Measurements from ENCODE around the gene WDR82. TPM values are rescaled to one million over a fixed set of nuclear protein-coding genes. Genes with fewer than 3 reads are reported as not detected.
A peak's percentile ranks its signal among the peaks of the same experiment; 100 is the strongest.

WDR82 gene, protein sequence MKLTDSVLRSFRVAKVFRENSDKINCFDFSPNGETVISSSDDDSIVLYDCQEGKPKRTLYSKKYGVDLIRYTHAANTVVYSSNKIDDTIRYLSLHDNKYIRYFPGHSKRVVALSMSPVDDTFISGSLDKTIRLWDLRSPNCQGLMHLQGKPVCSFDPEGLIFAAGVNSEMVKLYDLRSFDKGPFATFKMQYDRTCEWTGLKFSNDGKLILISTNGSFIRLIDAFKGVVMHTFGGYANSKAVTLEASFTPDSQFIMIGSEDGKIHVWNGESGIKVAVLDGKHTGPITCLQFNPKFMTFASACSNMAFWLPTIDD
- total RNA-seq (2014; rRNA removed; shearing (Covaris generic)) (69.8 and 71.8 TPM in 2 replicates), polyA plus RNA-seq (2016; fragmentation: Nextera tagmentation; extraction: Ambion mirVana) (25.2 and 31.2 TPM in 2 replicates)
- long read RNA-seq, result 0 reads

DNA sequence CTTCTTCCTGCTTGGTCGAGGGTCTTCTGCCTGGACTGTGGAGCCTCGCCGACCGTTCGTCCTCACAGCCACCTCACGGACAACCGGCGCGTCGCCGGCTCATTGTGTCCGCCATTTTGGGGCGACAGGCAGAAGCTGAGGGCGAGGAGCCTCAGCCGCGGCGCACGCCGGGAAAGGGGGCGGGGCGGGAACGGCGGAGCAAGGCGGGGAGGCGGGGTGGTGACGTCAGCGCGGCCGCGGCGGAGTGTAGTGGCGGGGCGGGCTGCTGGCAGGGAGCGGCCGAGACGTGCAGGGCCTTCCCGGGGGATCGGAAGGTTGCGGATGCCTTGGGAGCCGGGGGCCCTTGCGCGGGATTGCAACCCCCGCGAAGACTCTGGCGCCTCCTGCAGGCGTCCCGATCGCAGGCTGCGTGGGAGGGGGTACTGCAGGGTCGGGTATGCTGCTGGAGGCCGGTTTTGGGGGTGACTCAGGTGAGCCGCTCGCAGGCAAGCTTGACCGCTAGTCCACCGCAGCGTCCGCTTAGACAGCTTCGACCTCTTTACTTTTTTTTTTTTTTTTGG, at the start of gene WDR82:
Gene WDR82, minus strand, starts transcription at position 140 of the 560 bp plus-strand sequence. CDS start 288 bp downstream, outside the sequence.
- Histone ChIP-seq H3K27me3 (ENCODE audit: insufficient read depth) (no peaks in the 10 kb centered on the region), H3F3A (replicated peaks; ENCODE audit: low read depth) (peaks cover 9% of the 10 kb centered on the region; the same call in 1 of the 2 replicates), H2AFZ (peak within 1 kb of the TSS; percentile 87; the same call in 1 of the 2 replicates), H3K27ac (ENCODE audit: low read depth) (peak within 1 kb of the TSS; percentile 95), H3K4me3 (peak within 1 kb of the TSS; percentile 72), H4K20me1 (replicated peaks; ENCODE audit: insufficient read depth) (peaks cover 41% of the 10 kb centered on the region), H3K9me2 (ENCODE audit: insufficient read depth) (no peaks in the 10 kb centered on the region), H3K4me1 (ENCODE audit: insufficient read depth) (peaks cover 21% of the 10 kb centered on the region), H3K4me2 (peak within 1 kb of the TSS; percentile 83), H3K79me2 (replicated peaks; ENCODE audit: insufficient read depth) (peaks cover 45% of the 10 kb centered on the region), H3K36me3 (ENCODE audit: insufficient read depth) (no peaks in the 10 kb centered on the region)
- H3K9me3 Mint-ChIP-seq, result no peaks in the 10 kb centered on the region; the same call in 2 of the 3 replicates
- H3K27me3 Mint-ChIP-seq (ENCODE audit: insufficient read depth, low read depth, poor library complexity), result peaks cover 13% of the 10 kb centered on the region
- TF ChIP-seq, protein P1, sequence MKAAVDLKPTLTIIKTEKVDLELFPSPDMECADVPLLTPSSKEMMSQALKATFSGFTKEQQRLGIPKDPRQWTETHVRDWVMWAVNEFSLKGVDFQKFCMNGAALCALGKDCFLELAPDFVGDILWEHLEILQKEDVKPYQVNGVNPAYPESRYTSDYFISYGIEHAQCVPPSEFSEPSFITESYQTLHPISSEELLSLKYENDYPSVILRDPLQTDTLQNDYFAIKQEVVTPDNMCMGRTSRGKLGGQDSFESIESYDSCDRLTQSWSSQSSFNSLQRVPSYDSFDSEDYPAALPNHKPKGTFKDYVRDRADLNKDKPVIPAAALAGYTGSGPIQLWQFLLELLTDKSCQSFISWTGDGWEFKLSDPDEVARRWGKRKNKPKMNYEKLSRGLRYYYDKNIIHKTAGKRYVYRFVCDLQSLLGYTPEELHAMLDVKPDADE (IDR thresholded peaks at IDR 0.05), result peak; percentile 46; the same call in 1 of the 2 replicates
- peak; percentile 98 for TF ChIP-seq POLR2AphosphoS5 (IDR thresholded peaks at IDR 0.05; ENCODE audit: low read depth)
- TF ChIP-seq, protein P2, sequence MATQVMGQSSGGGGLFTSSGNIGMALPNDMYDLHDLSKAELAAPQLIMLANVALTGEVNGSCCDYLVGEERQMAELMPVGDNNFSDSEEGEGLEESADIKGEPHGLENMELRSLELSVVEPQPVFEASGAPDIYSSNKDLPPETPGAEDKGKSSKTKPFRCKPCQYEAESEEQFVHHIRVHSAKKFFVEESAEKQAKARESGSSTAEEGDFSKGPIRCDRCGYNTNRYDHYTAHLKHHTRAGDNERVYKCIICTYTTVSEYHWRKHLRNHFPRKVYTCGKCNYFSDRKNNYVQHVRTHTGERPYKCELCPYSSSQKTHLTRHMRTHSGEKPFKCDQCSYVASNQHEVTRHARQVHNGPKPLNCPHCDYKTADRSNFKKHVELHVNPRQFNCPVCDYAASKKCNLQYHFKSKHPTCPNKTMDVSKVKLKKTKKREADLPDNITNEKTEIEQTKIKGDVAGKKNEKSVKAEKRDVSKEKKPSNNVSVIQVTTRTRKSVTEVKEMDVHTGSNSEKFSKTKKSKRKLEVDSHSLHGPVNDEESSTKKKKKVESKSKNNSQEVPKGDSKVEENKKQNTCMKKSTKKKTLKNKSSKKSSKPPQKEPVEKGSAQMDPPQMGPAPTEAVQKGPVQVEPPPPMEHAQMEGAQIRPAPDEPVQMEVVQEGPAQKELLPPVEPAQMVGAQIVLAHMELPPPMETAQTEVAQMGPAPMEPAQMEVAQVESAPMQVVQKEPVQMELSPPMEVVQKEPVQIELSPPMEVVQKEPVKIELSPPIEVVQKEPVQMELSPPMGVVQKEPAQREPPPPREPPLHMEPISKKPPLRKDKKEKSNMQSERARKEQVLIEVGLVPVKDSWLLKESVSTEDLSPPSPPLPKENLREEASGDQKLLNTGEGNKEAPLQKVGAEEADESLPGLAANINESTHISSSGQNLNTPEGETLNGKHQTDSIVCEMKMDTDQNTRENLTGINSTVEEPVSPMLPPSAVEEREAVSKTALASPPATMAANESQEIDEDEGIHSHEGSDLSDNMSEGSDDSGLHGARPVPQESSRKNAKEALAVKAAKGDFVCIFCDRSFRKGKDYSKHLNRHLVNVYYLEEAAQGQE (IDR thresholded peaks at IDR 0.05; ENCODE audit: unreplicated experiment), result no peak
- TF ChIP-seq, protein P3, sequence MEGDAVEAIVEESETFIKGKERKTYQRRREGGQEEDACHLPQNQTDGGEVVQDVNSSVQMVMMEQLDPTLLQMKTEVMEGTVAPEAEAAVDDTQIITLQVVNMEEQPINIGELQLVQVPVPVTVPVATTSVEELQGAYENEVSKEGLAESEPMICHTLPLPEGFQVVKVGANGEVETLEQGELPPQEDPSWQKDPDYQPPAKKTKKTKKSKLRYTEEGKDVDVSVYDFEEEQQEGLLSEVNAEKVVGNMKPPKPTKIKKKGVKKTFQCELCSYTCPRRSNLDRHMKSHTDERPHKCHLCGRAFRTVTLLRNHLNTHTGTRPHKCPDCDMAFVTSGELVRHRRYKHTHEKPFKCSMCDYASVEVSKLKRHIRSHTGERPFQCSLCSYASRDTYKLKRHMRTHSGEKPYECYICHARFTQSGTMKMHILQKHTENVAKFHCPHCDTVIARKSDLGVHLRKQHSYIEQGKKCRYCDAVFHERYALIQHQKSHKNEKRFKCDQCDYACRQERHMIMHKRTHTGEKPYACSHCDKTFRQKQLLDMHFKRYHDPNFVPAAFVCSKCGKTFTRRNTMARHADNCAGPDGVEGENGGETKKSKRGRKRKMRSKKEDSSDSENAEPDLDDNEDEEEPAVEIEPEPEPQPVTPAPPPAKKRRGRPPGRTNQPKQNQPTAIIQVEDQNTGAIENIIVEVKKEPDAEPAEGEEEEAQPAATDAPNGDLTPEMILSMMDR (conservative IDR thresholded peaks at IDR 0.05; ENCODE audit: low read depth in 2 of 2), result peak; percentile 61 to 63
- TF ChIP-seq CREB1 (CRISPR knock-in tag; IDR thresholded peaks at IDR 0.05; ENCODE audit: low read depth), result peak; percentile 91
- ATAC-seq, result peak; percentile 90
- peaks cover 16% of the 10 kb centered on the region for H3K4me1 Mint-ChIP-seq
- peak; percentile 97 for DNase-seq (ENCODE audit: low spot score)
- peaks cover 22% of the 10 kb centered on the region for H3K36me3 Mint-ChIP-seq (ENCODE audit: low read depth)
- H3K4me3 Mint-ChIP-seq, result peak within 1 kb of the TSS; percentile 91
- peak within 1 kb of the TSS; percentile 100 for H3K27ac Mint-ChIP-seq

Measured in GM23338 (cell line).